Mesendoderm (in vitro differentiated cells): ENCODE results near the gene PCYT1B.

Source experiments
- DNase-seq: peaks from one replicate; pipeline ENCODE4 v3.0.0; 2013
- H2AK5ac ChIP-seq: 2 replicates; pipeline ENCODE4 v1.6.1; 2013; ENCODE audit warnings: low read length, inconsistent platforms
- H2BK120ac ChIP-seq: 2 replicates; pipeline ENCODE4 v1.6.1; 2013; ENCODE audit warnings: low read depth, mild to moderate bottlenecking, low read length, moderate library complexity, mixed read lengths
- H2BK15ac ChIP-seq: replicated peaks from 2 replicates; pipeline ENCODE4 v1.6.1; 2013; ENCODE audit warnings: low read depth, mild to moderate bottlenecking, moderate library complexity
- H2BK5ac ChIP-seq: 2 replicates; pipeline ENCODE4 v1.6.1; 2013; ENCODE audit warnings: low read length, inconsistent platforms
- H3K18ac ChIP-seq: 2 replicates; pipeline ENCODE4 v1.6.1; 2013; ENCODE audit warnings: mild to moderate bottlenecking, low read length, mixed read lengths
- H3K23ac ChIP-seq: one replicate; pipeline ENCODE4 v1.6.1; 2013; ENCODE audit warnings: low read length
- H3K27ac ChIP-seq: 2 replicates; pipeline ENCODE4 v1.5.1; 2013; ENCODE audit warnings: low read depth, mild to moderate bottlenecking, inconsistent platforms, low read length, moderate library complexity
- H3K27me3 ChIP-seq: 2 replicates; pipeline ENCODE4 v1.6.1; 2013; ENCODE audit warnings: low read length, control low read depth, mild to moderate bottlenecking, inconsistent platforms; ENCODE audit not compliant: insufficient read depth, poor library complexity
- H3K36me3 ChIP-seq: 2 replicates; pipeline ENCODE4 v1.6.1; 2013; ENCODE audit warnings: low read length, inconsistent platforms; ENCODE audit not compliant: control insufficient read depth, insufficient read depth
- H3K4ac ChIP-seq: one replicate; pipeline ENCODE4 v1.6.1; 2013; ENCODE audit warnings: low read depth, mild to moderate bottlenecking, low read length, moderate library complexity
- H3K4me1 ChIP-seq: 2 replicates; pipeline ENCODE4 v1.6.1; 2013; ENCODE audit warnings: low read depth, low read length, inconsistent platforms; ENCODE audit not compliant: control insufficient read depth
- H3K4me2 ChIP-seq: 2 replicates; pipeline ENCODE4 v1.6.1; 2013; ENCODE audit warnings: low read length
- H3K4me3 ChIP-seq: 2 replicates; pipeline ENCODE4 v1.5.1; 2013; ENCODE audit warnings: mild to moderate bottlenecking, low read length
- H3K56ac ChIP-seq: one replicate; pipeline ENCODE4 v1.6.1; 2013; ENCODE audit warnings: low read length
- H3K79me1 ChIP-seq: 2 replicates; pipeline ENCODE4 v1.6.1; 2013; ENCODE audit warnings: low read length, inconsistent platforms
- H3K79me2 ChIP-seq: 2 replicates; pipeline ENCODE4 v1.6.1; 2013; ENCODE audit warnings: mild to moderate bottlenecking, low read length; ENCODE audit not compliant: control insufficient read depth, insufficient read depth
- H3K9ac ChIP-seq: 2 replicates; pipeline ENCODE4 v1.6.1; 2013; ENCODE audit warnings: low read length, inconsistent platforms
- H4K5ac ChIP-seq: one replicate; pipeline ENCODE4 v1.6.1; 2013; ENCODE audit warnings: low read length
- H4K8ac ChIP-seq: one replicate; pipeline ENCODE4 v1.6.1; 2013; ENCODE audit warnings: low read depth, mild to moderate bottlenecking, control low read depth, low read length, moderate library complexity
- WGBS: extraction: QIAGEN DNeasy Blood & Tissue Kit; methylation state at CpG from one replicate; pipeline ENCODE4 v1.1.7; 2013; ENCODE audit warnings: low lambda C conversion rate, missing lambda C conversion rate; ENCODE audit not compliant: insufficient coverage; ENCODE audit errors: extremely low coverage; 5-methylcytosine and 5-hydroxymethylcytosine counted together

Gene PCYT1B

GRCh38 chrX:24603191-24603590 is 44.0 kb downstream of the PCYT1B start:
- Histone ChIP-seq H3K27me3 (no peaks in the 10 kb centered on the region), H3K79me1 (no peaks in the 10 kb centered on the region), H3K18ac (no peak overlapping the region), H3K27ac (no peak overlapping the region), H3K79me2 (no peaks in the 10 kb centered on the region), H3K4me1 (no peaks in the 10 kb centered on the region), H3K9ac (no peak overlapping the region), H4K5ac (no peak overlapping the region), H3K4me2 (no peak overlapping the region), H2BK120ac (no peak overlapping the region), H2BK15ac (no peak overlapping the region), H3K4me3 (no peak overlapping the region), H4K8ac (no peak overlapping the region), H2BK5ac (no peak overlapping the region), H3K4ac (no peak overlapping the region), H3K36me3 (no peaks in the 10 kb centered on the region), H3K23ac (no peak overlapping the region), H2AK5ac (no peak overlapping the region), H3K56ac (no peak overlapping the region)
- DNase-seq: no peak
- WGBS: no CpG with 5 or more reads among the region's 1 CpG

GRCh38 chrX:24601858-24602257 is 45.3 kb downstream of the PCYT1B start:
- Histone ChIP-seq H4K5ac (no peak overlapping the region), H3K79me2 (no peaks in the 10 kb centered on the region), H2BK120ac (no peak overlapping the region), H3K27ac (no peak overlapping the region), H3K56ac (no peak overlapping the region), H3K18ac (no peak overlapping the region), H4K8ac (no peak overlapping the region), H3K4ac (no peak overlapping the region), H3K27me3 (no peaks in the 10 kb centered on the region), H3K79me1 (no peaks in the 10 kb centered on the region), H2BK15ac (no peak overlapping the region), H3K23ac (no peak overlapping the region), H3K4me1 (no peaks in the 10 kb centered on the region), H2BK5ac (no peak overlapping the region), H3K4me2 (no peak overlapping the region), H3K9ac (no peak overlapping the region), H3K4me3 (no peak overlapping the region), H3K36me3 (no peaks in the 10 kb centered on the region), H2AK5ac (no peak overlapping the region)
- DNase-seq: no peak
- no CpG with 5 or more reads among the region's 4 CpGs for WGBS

GRCh38 chrX:24594501-24594900 is 52.6 kb downstream of the PCYT1B start:
- Histone ChIP-seq H2BK120ac (no peak overlapping the region), H2BK15ac (no peak overlapping the region), H2BK5ac (no peak overlapping the region), H3K4ac (no peak overlapping the region), H2AK5ac (no peak overlapping the region), H3K4me1 (no peaks in the 10 kb centered on the region), H4K5ac (no peak overlapping the region), H3K27me3 (no peaks in the 10 kb centered on the region), H3K4me2 (no peak overlapping the region), H3K56ac (no peak overlapping the region), H3K36me3 (no peaks in the 10 kb centered on the region), H4K8ac (no peak overlapping the region), H3K9ac (no peak overlapping the region), H3K18ac (no peak overlapping the region), H3K27ac (no peak overlapping the region), H3K79me1 (no peaks in the 10 kb centered on the region), H3K79me2 (no peaks in the 10 kb centered on the region), H3K4me3 (no peak overlapping the region), H3K23ac (no peak overlapping the region)
- WGBS: no CpG with 5 or more reads among the region's 4 CpGs
- no peak for DNase-seq

GRCh38 chrX:24590111-24590510 is 57.0 kb downstream of the PCYT1B start:
- no peak overlapping the region for H3K23ac ChIP-seq
- H3K27ac ChIP-seq: no peak overlapping the region
- no peak overlapping the region for H3K9ac ChIP-seq
- no peaks in the 10 kb centered on the region for H3K79me2 ChIP-seq
- no peak overlapping the region for H3K56ac ChIP-seq
- H3K4me2 ChIP-seq: no peak overlapping the region
- no peak overlapping the region for H3K4me3 ChIP-seq
- H3K18ac ChIP-seq: no peak overlapping the region
- no peak overlapping the region for H2BK15ac ChIP-seq
- no CpG with 5 or more reads among the region's 5 CpGs for WGBS
- no peak for DNase-seq
- H4K8ac ChIP-seq: no peak overlapping the region
- H2BK120ac ChIP-seq: no peak overlapping the region
- no peak overlapping the region for H2BK5ac ChIP-seq
- H3K4me1 ChIP-seq: no peaks in the 10 kb centered on the region
- no peaks in the 10 kb centered on the region for H3K79me1 ChIP-seq
- no peak overlapping the region for H4K5ac ChIP-seq
- H3K36me3 ChIP-seq: no peaks in the 10 kb centered on the region
- H2AK5ac ChIP-seq: no peak overlapping the region
- no peaks in the 10 kb centered on the region for H3K27me3 ChIP-seq
- no peak overlapping the region for H3K4ac ChIP-seq

- H3K79me1 ChIP-seq: no peaks in the 10 kb centered on the region
- H2AK5ac ChIP-seq: no peak overlapping the region
- no peak overlapping the region for H3K9ac ChIP-seq
- no peak overlapping the region for H2BK5ac ChIP-seq
- no peaks in the 10 kb centered on the region for H3K4me1 ChIP-seq
- no peak overlapping the region for H3K23ac ChIP-seq
- no peak overlapping the region for H4K5ac ChIP-seq
- H3K18ac ChIP-seq: no peak overlapping the region
- no peaks in the 10 kb centered on the region for H3K36me3 ChIP-seq
- no peak overlapping the region for H2BK15ac ChIP-seq
- H3K27me3 ChIP-seq: no peaks in the 10 kb centered on the region
- H3K79me2 ChIP-seq: no peaks in the 10 kb centered on the region
- H3K4ac ChIP-seq: no peak overlapping the region
- H2BK120ac ChIP-seq: no peak overlapping the region
- H3K27ac ChIP-seq: no peak overlapping the region
- DNase-seq: no peak
- H4K8ac ChIP-seq: no peak overlapping the region
- no peak overlapping the region for H3K4me2 ChIP-seq
- H3K56ac ChIP-seq: no peak overlapping the region
- no CpG with 5 or more reads among the region's 9 CpGs for WGBS
- no peak overlapping the region for H3K4me3 ChIP-seq
Observed at GRCh38 chrX:24577091-24577490, 70.1 kb downstream of the PCYT1B start.

GRCh38 chrX:24575496-24575895 is 71.7 kb downstream of the PCYT1B start:
- WGBS: no CpG with 5 or more reads among the region's 1 CpG
- no peak overlapping the region for H4K5ac ChIP-seq
- no peak overlapping the region for H2AK5ac ChIP-seq
- no peak overlapping the region for H2BK5ac ChIP-seq
- no peak overlapping the region for H2BK15ac ChIP-seq
- H3K23ac ChIP-seq: no peak overlapping the region
- no peak overlapping the region for H3K56ac ChIP-seq
- H3K4me2 ChIP-seq: no peak overlapping the region
- H3K18ac ChIP-seq: no peak overlapping the region
- no peaks in the 10 kb centered on the region for H3K79me1 ChIP-seq
- H3K79me2 ChIP-seq: no peaks in the 10 kb centered on the region
- H2BK120ac ChIP-seq: no peak overlapping the region
- H4K8ac ChIP-seq: no peak overlapping the region
- H3K4me3 ChIP-seq: no peak overlapping the region
- H3K27me3 ChIP-seq: no peaks in the 10 kb centered on the region
- no peaks in the 10 kb centered on the region for H3K4me1 ChIP-seq
- no peak overlapping the region for H3K27ac ChIP-seq
- H3K9ac ChIP-seq: no peak overlapping the region
- no peak overlapping the region for H3K4ac ChIP-seq
- no peaks in the 10 kb centered on the region for H3K36me3 ChIP-seq
- DNase-seq: no peak
